ENCODE measurements around the gene IAH1.

DNA sequence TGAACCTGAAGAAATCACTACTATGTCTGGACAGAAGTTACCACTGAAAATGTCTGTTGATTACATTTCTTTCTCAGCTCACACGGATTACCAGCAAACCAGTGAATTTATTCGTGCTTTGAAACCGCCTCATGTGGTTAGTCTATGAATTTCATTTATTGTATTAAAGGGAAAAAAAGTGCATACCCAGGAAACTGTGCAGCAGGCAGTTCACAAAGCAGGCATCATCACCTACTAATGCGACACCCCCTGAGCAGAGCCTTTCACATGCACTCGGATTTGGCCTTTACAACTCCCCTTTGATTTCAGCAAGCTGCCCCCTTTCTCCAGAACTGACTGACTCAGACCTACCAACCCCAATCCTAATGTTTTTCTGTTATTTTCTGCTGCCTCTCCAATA is 30.8 kb upstream of the IAH1 start:
- no peak for TF ChIP-seq EZH2phosphoT487 (IDR thresholded peaks at IDR 0.05; ENCODE audit: unreplicated experiment)
- TF ChIP-seq CTCF (conservative IDR thresholded peaks at IDR 0.05; ENCODE audit: low read depth in 2 of 2) = no peak
- TF ChIP-seq JUNB (IDR thresholded peaks at IDR 0.05; ENCODE audit: unreplicated experiment) = no peak
- no peak for TF ChIP-seq ZNF331 (CRISPR knock-in tag; IDR thresholded peaks at IDR 0.05; ENCODE audit: low read depth)
- no peak for TF ChIP-seq EZH2 (IDR thresholded peaks at IDR 0.05; ENCODE audit: low read depth, unreplicated experiment)
- TF ChIP-seq POLR2AphosphoS5 (IDR thresholded peaks at IDR 0.05; ENCODE audit: low read depth) = no peak
- TF ChIP-seq, protein P1, sequence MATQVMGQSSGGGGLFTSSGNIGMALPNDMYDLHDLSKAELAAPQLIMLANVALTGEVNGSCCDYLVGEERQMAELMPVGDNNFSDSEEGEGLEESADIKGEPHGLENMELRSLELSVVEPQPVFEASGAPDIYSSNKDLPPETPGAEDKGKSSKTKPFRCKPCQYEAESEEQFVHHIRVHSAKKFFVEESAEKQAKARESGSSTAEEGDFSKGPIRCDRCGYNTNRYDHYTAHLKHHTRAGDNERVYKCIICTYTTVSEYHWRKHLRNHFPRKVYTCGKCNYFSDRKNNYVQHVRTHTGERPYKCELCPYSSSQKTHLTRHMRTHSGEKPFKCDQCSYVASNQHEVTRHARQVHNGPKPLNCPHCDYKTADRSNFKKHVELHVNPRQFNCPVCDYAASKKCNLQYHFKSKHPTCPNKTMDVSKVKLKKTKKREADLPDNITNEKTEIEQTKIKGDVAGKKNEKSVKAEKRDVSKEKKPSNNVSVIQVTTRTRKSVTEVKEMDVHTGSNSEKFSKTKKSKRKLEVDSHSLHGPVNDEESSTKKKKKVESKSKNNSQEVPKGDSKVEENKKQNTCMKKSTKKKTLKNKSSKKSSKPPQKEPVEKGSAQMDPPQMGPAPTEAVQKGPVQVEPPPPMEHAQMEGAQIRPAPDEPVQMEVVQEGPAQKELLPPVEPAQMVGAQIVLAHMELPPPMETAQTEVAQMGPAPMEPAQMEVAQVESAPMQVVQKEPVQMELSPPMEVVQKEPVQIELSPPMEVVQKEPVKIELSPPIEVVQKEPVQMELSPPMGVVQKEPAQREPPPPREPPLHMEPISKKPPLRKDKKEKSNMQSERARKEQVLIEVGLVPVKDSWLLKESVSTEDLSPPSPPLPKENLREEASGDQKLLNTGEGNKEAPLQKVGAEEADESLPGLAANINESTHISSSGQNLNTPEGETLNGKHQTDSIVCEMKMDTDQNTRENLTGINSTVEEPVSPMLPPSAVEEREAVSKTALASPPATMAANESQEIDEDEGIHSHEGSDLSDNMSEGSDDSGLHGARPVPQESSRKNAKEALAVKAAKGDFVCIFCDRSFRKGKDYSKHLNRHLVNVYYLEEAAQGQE (IDR thresholded peaks at IDR 0.05; ENCODE audit: unreplicated experiment) = no peak
- TF ChIP-seq CREB1 (CRISPR knock-in tag; IDR thresholded peaks at IDR 0.05; ENCODE audit: low read depth) = no peak
- no peak for TF ChIP-seq ETS1 (IDR thresholded peaks at IDR 0.05)
- no peak for TF ChIP-seq NANOG (IDR thresholded peaks at IDR 0.05; ENCODE audit: borderline replicate concordance)
